Transverse colon (tissue), 3 donors: ENCODE data around the gene GNB1L.

Source experiments
- POLR2A ChIP-seq: fragments of 450-650 bp; IDR thresholded peaks from one replicate; pipeline ENCODE4 v1.6.1; 2016; ENCODE audit warnings: antibody characterized with exemption, mild to moderate bottlenecking, moderate library complexity
- TF ChIP-seq, protein P1 (sequence below), 5 experiments: fragments of 200-600 bp in 3 of 5; fragments of 450-650 bp in 2 of 5; sonication (generic) in 3 of 5; IDR thresholded peaks; 1 replicate in 2 of 5; 2 replicates in 3 of 5; pipeline ENCODE4 v1.5.1; 2016 to 2017; ENCODE audit warnings: antibody characterized with exemption in 5 of 5, inconsistent platforms in 3 of 5, mild to moderate bottlenecking in 2 of 5, moderate library complexity in 1 of 5

DNA sequence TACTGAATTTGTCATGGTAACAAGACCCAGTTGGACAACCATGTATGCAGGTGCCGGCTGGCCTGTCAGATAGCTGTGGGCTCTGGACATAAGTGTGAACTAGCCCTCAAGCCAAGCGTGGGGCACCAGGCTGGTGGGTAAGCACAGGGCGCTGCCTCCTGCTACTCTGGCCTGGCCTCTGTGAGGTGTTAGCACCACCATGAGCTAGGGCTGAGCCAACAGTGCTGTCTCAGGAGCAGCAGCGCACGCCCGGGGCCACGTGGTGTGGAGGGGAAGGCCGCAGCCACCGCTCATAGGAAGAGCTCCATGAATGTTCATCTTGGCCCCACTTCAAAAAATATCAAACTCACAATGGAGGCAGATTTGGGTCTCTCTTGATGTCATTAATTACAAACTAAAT is 35.3 kb upstream of the GNB1L start:
- TF ChIP-seq, protein P1, sequence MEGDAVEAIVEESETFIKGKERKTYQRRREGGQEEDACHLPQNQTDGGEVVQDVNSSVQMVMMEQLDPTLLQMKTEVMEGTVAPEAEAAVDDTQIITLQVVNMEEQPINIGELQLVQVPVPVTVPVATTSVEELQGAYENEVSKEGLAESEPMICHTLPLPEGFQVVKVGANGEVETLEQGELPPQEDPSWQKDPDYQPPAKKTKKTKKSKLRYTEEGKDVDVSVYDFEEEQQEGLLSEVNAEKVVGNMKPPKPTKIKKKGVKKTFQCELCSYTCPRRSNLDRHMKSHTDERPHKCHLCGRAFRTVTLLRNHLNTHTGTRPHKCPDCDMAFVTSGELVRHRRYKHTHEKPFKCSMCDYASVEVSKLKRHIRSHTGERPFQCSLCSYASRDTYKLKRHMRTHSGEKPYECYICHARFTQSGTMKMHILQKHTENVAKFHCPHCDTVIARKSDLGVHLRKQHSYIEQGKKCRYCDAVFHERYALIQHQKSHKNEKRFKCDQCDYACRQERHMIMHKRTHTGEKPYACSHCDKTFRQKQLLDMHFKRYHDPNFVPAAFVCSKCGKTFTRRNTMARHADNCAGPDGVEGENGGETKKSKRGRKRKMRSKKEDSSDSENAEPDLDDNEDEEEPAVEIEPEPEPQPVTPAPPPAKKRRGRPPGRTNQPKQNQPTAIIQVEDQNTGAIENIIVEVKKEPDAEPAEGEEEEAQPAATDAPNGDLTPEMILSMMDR (IDR thresholded peaks at IDR 0.05), result no peak
- TF ChIP-seq POLR2A, result no peak
